Bronchial epithelial cell (primary cell): ENCODE results near the gene DNALI1. TPM values are rescaled to one million over a fixed set of nuclear protein-coding genes. Genes with fewer than 3 reads are reported as not detected.
A peak's percentile ranks its signal among the peaks of the same experiment; 100 is the strongest.

Experiments
- DNase-seq: peaks from one replicate; pipeline ENCODE4 v3.0.0-alpha.2; 2010; ENCODE audit warnings: low read depth
- FAIRE-seq: peaks from 2 replicates; lab custom pipeline; 2011; peaks lifted over from hg19 to GRCh38; lab: Jason Lieb, UNC
- H3K27me3 ChIP-seq: 2 replicates; pipeline ENCODE4 v1.5.1; 2011; ENCODE audit warnings: low read length; ENCODE audit not compliant: control insufficient read depth, insufficient read depth
- H3K36me3 ChIP-seq: 2 replicates; pipeline ENCODE4 v1.5.1; 2011; ENCODE audit warnings: low read length; ENCODE audit not compliant: control insufficient read depth, insufficient read depth
- H3K4me3 ChIP-seq: 2 replicates; pipeline ENCODE4 v1.5.1; 2011; ENCODE audit warnings: mild to moderate bottlenecking, low read depth, low read length, control low read depth
- CTCF ChIP-seq: IDR thresholded peaks from 2 replicates; pipeline ENCODE4 v1.5.1; 2011; ENCODE audit warnings: mild to moderate bottlenecking, moderate library complexity, low read length, control low read depth, inconsistent platforms; ENCODE audit not compliant: insufficient read depth, severe bottlenecking
- total RNA-seq: library from RNA; depleted of rRNA; stranded (reverse); fragments of >200 nt; gene quantifications from 2 replicates; pipeline ENCODE4 v1.2.1, GENCODE V29; 2014

The DNALI1 gene
- total RNA-seq, 1 donor from 2014 or later = under 0.01 TPM

GRCh38 chr1:37595440-37596181, 38.9 kb downstream of the DNALI1 start, which contains the start of gene GNL2:
Gene GNL2, minus strand, starts transcription at chr1:37595937. Its CDS starts 115 bp downstream, at chr1:37595822.
- H3K4me3 ChIP-seq = peak within 1 kb of the TSS; percentile 63
- peak; percentile 92 for DNase-seq
- no peak for FAIRE-seq
- H3K27me3 ChIP-seq = no peaks in the 10 kb centered on the region
- no peak for TF ChIP-seq CTCF
- H3K36me3 ChIP-seq = peaks cover 7% of the 10 kb centered on the region

GRCh38 chr1:37596182-37596667, 39.5 kb downstream of the DNALI1 start:
- TF ChIP-seq CTCF = no peak
- H3K27me3 ChIP-seq = no peaks in the 10 kb centered on the region
- DNase-seq (no peak), FAIRE-seq (no peak)
- peaks cover 5% of the 10 kb centered on the region for H3K36me3 ChIP-seq
- peak overlapping the region; percentile 63 for H3K4me3 ChIP-seq

GRCh38 chr1:37599940-37600339, 43.2 kb downstream of the DNALI1 start:
- H3K36me3 ChIP-seq = no peaks in the 10 kb centered on the region
- DNase-seq (no peak), FAIRE-seq (no peak)
- H3K27me3 ChIP-seq = no peaks in the 10 kb centered on the region
- no peak for TF ChIP-seq CTCF
- H3K4me3 ChIP-seq = no peak overlapping the region

GRCh38 chr1:37601441-37601840, 44.7 kb downstream of the DNALI1 start:
- no peak for DNase-seq
- no peak for FAIRE-seq
- no peak for TF ChIP-seq CTCF
- H3K36me3 ChIP-seq = no peaks in the 10 kb centered on the region
- H3K4me3 ChIP-seq = no peak overlapping the region
- H3K27me3 ChIP-seq = no peaks in the 10 kb centered on the region

GRCh38 chr1:37602750-37603694, 46.3 kb downstream of the DNALI1 start:
- Histone ChIP-seq H3K4me3 (no peak overlapping the region), H3K27me3 (no peaks in the 10 kb centered on the region), H3K36me3 (no peaks in the 10 kb centered on the region)
- DNase-seq = peak; percentile 27
- peak; percentile 40 for FAIRE-seq
- peak; percentile 76 for TF ChIP-seq CTCF
